PC-3 (cell line): ENCODE measurements around the gene PLA2G4F. TPM values are rescaled to one million over a fixed set of nuclear protein-coding genes. Genes with fewer than 3 reads are reported as not detected.

ENCODE experiments used
- ATAC-seq: fragments of 200-7000 bp; cut with Tn5 transposase; 2 replicates; pipeline ENCODE4 v1.9.1; 2020; ENCODE audit warnings: mild to moderate bottlenecking, moderate library complexity
- BruUV-seq: library from RNA; stranded (reverse); fragments of 400-500 nt; replicated peaks from 2 replicates; lab custom pipeline; 2021; lab: Mats Ljungman, UMichigan
- CTCF ChIA-PET: fragments of 300-600 bp; sonication (Branson Sonifier 250); formaldehyde crosslinking; loops from one replicate; lab custom pipeline; 2022; ENCODE audit warnings: antibody characterized with exemption; lab: Charles Lee
- POLR2A ChIA-PET: fragments of 300-600 bp; sonication (Branson Sonifier 250); formaldehyde crosslinking; loops from one replicate; lab custom pipeline; 2022; ENCODE audit warnings: antibody characterized with exemption; ENCODE audit not compliant: unreplicated experiment; lab: Charles Lee
- DNase-seq: peaks from one replicate; pipeline ENCODE4 v3.0.0-alpha.2; 2015
- H2AFZ ChIP-seq: fragments of 300-600 bp; sonication (generic); 2 replicates; pipeline ENCODE4 v1.6.0; 2016; ENCODE audit warnings: antibody characterized with exemption, low read length
- H3F3A ChIP-seq: fragments of 300-600 bp; sonication (generic); one replicate; pipeline ENCODE4 v1.6.0; 2017; ENCODE audit warnings: antibody characterized with exemption, low read length, control low read depth, mild to moderate bottlenecking; ENCODE audit not compliant: unreplicated experiment
- H3K27ac ChIP-seq: fragments of 300-600 bp; sonication (generic); 2 replicates; pipeline ENCODE4 v1.5.1; 2016; ENCODE audit warnings: mild to moderate bottlenecking, low read length
- H3K27me3 ChIP-seq: fragments of 300-600 bp; sonication (generic); 2 replicates; pipeline ENCODE4 v1.6.1; 2016; ENCODE audit warnings: low read length, mixed read lengths
- H3K36me3 ChIP-seq: fragments of 300-600 bp; sonication (generic); 2 replicates; pipeline ENCODE4 v1.6.1; 2016; ENCODE audit warnings: low read depth, mixed run types, low read length, mixed read lengths
- H3K4me1 ChIP-seq: fragments of 300-600 bp; sonication (generic); 2 replicates; pipeline ENCODE4 v1.5.1; 2016; ENCODE audit warnings: low read length; ENCODE audit not compliant: insufficient read depth
- H3K4me2 ChIP-seq: fragments of 300-600 bp; sonication (generic); 2 replicates; pipeline ENCODE4 v1.6.0; 2016; ENCODE audit warnings: low read length
- H3K4me3 ChIP-seq: fragments of 300-600 bp; sonication (generic); 2 replicates; pipeline ENCODE4 v1.5.1; 2016; ENCODE audit warnings: mild to moderate bottlenecking, low read length, mixed read lengths
- H3K79me2 ChIP-seq: fragments of 300-600 bp; sonication (generic); 2 replicates; pipeline ENCODE4 v1.6.1; 2017; ENCODE audit warnings: low read length, mixed read lengths
- H3K9ac ChIP-seq: fragments of 300-600 bp; sonication (generic); 2 replicates; pipeline ENCODE4 v1.6.0; 2016; ENCODE audit warnings: mild to moderate bottlenecking, low read length
- H3K9me2 ChIP-seq: fragments of 300-600 bp; sonication (generic); replicated peaks from 2 replicates; pipeline ENCODE4 v1.6.1; 2016; ENCODE audit warnings: mixed run types, low read length, mixed read lengths
- H3K9me3 ChIP-seq: fragments of 300-600 bp; sonication (generic); 2 replicates; pipeline ENCODE4 v1.6.1; 2016; ENCODE audit warnings: low read length, mixed read lengths
- H4K20me1 ChIP-seq: fragments of 300-600 bp; sonication (generic); 2 replicates; pipeline ENCODE4 v1.6.1; 2016; ENCODE audit warnings: low read length, mixed read lengths
- EZH2 ChIP-seq: fragments of 300-600 bp; sonication (generic); IDR thresholded peaks from one replicate; pipeline ENCODE4 v1.6.1; 2017; ENCODE audit warnings: antibody characterized with exemption, mild to moderate bottlenecking, low read length; ENCODE audit not compliant: unreplicated experiment
- EZH2phosphoT487 ChIP-seq: fragments of 300-600 bp; sonication (generic); IDR thresholded peaks from 2 replicates; pipeline ENCODE4 v1.6.1; 2018; ENCODE audit warnings: mild to moderate bottlenecking, antibody characterized with exemption, low read length, borderline replicate concordance
- intact Hi-C: fragments of 100-400 bp; cut with micrococcal nuclease; formaldehyde crosslinking; loops from 2 replicates; pipeline ENCODE4 v1.9.0; 2023
- total RNA-seq: library from RNA; depleted of rRNA; stranded (reverse); fragments of >200 nt; gene quantifications from 2 replicates; pipeline ENCODE4 v1.2.3, GENCODE V29; 2014
- TF ChIP-seq, protein P1 (sequence below): fragments of 300-600 bp; sonication (generic); conservative IDR thresholded peaks from 2 replicates; pipeline ENCODE4 v1.5.1; 2017; ENCODE audit warnings: antibody characterized with exemption, low read depth, mild to moderate bottlenecking, low read length

The PLA2G4F gene
- total RNA-seq, 1 experiment from 2014 or later = 5.8 TPM

DNA sequence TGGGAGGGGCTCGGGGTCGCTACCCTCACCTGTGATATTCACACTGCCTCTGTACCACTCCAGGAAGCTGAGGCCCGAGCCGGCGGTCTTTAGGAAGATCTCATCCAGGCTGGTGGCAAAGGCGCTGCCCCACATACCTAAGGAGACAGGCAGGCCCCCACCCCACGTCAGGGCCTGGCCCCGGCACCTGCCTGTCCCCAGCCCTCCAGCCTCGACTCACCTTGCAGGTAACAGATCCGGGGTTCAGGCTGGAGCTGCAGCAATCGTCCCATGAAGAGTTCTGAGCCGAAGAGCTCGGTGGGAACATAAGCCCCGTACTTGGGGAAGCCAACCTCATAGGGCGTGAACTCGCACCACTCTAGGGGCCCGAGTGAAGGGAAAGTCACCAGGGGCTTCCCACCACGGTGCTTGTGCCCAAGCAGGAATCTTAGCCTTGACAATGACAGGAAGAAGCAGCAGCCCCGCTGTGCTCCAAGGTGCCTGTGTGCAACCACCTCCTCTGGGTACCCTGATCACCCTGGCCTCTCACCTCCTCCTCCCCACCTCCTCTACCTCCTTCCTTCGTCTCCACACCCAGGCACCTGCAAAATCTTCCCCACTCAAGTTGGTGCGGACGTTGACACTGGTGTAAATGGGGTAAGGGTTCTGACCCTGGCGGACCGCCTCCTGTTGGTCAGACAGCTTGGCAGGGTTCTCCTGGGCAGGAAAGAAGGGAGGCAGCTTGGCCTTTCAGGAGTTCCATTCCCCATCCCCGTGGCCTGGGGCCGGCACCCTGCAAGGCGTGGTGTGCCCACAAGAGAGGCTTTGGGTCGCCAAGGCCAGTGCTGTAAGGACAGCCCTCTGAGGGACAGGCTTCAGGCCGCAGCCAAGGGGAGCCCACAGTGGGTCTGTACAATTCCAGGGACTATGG lies 10.6 kb downstream of the PLA2G4F start:
- no peak overlapping the region for H3K4me2 ChIP-seq
- no peaks in the 10 kb centered on the region for H3F3A ChIP-seq
- DNase-seq = no peak
- no peaks in the 10 kb centered on the region for H3K36me3 ChIP-seq
- TF ChIP-seq, protein P1, sequence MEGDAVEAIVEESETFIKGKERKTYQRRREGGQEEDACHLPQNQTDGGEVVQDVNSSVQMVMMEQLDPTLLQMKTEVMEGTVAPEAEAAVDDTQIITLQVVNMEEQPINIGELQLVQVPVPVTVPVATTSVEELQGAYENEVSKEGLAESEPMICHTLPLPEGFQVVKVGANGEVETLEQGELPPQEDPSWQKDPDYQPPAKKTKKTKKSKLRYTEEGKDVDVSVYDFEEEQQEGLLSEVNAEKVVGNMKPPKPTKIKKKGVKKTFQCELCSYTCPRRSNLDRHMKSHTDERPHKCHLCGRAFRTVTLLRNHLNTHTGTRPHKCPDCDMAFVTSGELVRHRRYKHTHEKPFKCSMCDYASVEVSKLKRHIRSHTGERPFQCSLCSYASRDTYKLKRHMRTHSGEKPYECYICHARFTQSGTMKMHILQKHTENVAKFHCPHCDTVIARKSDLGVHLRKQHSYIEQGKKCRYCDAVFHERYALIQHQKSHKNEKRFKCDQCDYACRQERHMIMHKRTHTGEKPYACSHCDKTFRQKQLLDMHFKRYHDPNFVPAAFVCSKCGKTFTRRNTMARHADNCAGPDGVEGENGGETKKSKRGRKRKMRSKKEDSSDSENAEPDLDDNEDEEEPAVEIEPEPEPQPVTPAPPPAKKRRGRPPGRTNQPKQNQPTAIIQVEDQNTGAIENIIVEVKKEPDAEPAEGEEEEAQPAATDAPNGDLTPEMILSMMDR = no peak
- no peak for TF ChIP-seq EZH2
- TF ChIP-seq EZH2phosphoT487 = no peak
- ChIA-PET CTCF (no interaction called here), POLR2A (no interaction called here)
- no peaks in the 10 kb centered on the region for H3K9me3 ChIP-seq
- H3K27me3 ChIP-seq = no peaks in the 10 kb centered on the region
- ATAC-seq = no peak
- no peak overlapping the region for H3K9ac ChIP-seq
- H3K9me2 ChIP-seq = no peaks in the 10 kb centered on the region
- no peak overlapping the region for H2AFZ ChIP-seq
- no TSS peak for BruUV-seq
- no peak overlapping the region for H3K27ac ChIP-seq
- intact Hi-C loops = no loop called here
- H4K20me1 ChIP-seq = no peaks in the 10 kb centered on the region
- no peak overlapping the region for H3K4me3 ChIP-seq
- no peaks in the 10 kb centered on the region for H3K4me1 ChIP-seq
- no peaks in the 10 kb centered on the region for H3K79me2 ChIP-seq

DNA sequence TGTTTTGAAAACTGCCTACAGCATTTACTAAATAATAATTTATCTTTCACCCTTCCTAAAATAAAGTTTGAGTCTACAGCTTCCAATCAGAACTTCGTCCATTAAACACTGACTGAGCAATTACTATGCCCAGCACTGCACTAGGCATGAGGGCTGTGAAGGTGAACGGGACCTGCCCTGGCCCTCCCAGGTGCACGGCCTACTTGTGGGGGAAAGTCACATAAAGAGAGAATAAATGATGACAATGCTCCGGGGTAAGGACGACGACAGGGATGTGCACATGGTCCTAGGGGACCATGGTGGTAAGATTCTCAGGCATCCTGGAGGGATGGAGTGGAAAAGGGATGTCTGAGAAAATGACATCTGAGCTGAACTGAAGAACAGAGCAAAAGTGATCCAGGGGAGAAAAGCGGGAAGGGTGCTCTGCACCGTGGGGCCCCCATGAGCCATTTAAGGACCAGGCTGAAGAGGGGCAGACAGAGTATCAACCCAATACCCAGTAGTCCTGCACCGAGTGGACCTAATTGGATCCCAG lies 11.5 kb downstream of the PLA2G4F start:
- H2AFZ ChIP-seq = no peak overlapping the region
- intact Hi-C loops = no loop called here
- H3K4me3 ChIP-seq = no peak overlapping the region
- no peak for TF ChIP-seq EZH2
- H3K4me1 ChIP-seq = no peaks in the 10 kb centered on the region
- no peaks in the 10 kb centered on the region for H3K36me3 ChIP-seq
- H3K9ac ChIP-seq = no peak overlapping the region
- no peaks in the 10 kb centered on the region for H3F3A ChIP-seq
- H3K9me2 ChIP-seq = no peaks in the 10 kb centered on the region
- BruUV-seq = no TSS peak
- H4K20me1 ChIP-seq = no peaks in the 10 kb centered on the region
- no peak overlapping the region for H3K4me2 ChIP-seq
- ChIA-PET POLR2A (no interaction called here), CTCF (no interaction called here)
- H3K27me3 ChIP-seq = no peaks in the 10 kb centered on the region
- no peaks in the 10 kb centered on the region for H3K79me2 ChIP-seq
- H3K27ac ChIP-seq = no peak overlapping the region
- ATAC-seq (no peak), DNase-seq (no peak)
- no peaks in the 10 kb centered on the region for H3K9me3 ChIP-seq

DNA sequence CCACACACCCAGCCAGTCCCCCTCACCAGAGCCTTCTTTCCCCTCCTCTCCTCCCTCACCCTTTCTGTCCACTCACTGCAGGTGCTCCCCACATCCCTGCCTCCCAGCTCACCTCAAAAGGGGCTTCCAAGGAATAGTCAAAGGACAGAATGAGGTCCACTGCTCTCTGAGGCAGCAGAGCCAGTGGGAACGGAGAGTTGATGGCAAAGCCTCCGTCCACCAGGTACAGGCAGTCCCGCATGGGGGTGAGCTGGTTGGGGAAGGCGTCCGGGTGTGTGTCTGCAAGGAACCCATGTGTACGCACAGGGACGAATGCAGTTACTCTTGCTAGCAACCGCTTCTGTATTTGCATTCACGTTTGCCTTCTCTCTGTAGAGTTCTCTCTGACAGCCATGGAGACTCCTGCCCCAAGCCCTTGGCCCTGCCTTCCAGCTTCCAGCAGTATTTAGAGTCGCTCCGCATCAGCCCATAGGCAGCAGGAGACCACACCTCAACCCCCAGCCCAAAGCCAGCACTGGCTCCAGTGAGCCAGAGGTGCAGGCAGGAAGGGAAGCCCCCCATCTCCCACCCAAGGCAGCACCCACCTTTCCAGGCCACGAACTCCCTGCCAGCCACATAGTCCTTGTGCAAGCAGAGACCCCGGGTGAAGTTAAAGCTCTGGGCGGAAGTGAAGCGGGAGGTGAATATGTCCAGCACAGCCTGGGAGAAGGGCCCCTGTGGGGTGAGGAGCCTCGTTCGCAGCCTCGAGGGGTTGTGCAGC lies 12.4 kb downstream of the PLA2G4F start:
- no peak overlapping the region for H3K4me3 ChIP-seq
- no peaks in the 10 kb centered on the region for H3F3A ChIP-seq
- ChIA-PET POLR2A (no interaction called here), CTCF (no interaction called here)
- intact Hi-C loops = no loop called here
- H2AFZ ChIP-seq = no peak overlapping the region
- H3K27me3 ChIP-seq = no peaks in the 10 kb centered on the region
- H3K9me2 ChIP-seq = no peaks in the 10 kb centered on the region
- no peak overlapping the region for H3K9ac ChIP-seq
- no peak for TF ChIP-seq EZH2
- TF ChIP-seq EZH2phosphoT487 = no peak
- TF ChIP-seq, protein P1 = no peak
- ATAC-seq = no peak
- BruUV-seq = no TSS peak
- no peak overlapping the region for H3K4me2 ChIP-seq
- H3K36me3 ChIP-seq = no peaks in the 10 kb centered on the region
- no peaks in the 10 kb centered on the region for H3K9me3 ChIP-seq
- no peak overlapping the region for H3K27ac ChIP-seq
- no peaks in the 10 kb centered on the region for H3K79me2 ChIP-seq
- no peaks in the 10 kb centered on the region for H3K4me1 ChIP-seq
- DNase-seq = no peak
- no peaks in the 10 kb centered on the region for H4K20me1 ChIP-seq
